ENCODE data around the gene EPHB3. TPM values are rescaled to one million over a fixed set of nuclear protein-coding genes. Genes with fewer than 3 reads are reported as not detected.

Gene EPHB3
- total and polyA plus RNA-seq, 10 of the 15 experiments (the other 5 are each of a cell fraction or from before 2014, with no cell fraction given), result 0.09 TPM; not detected in 9

DNA sequence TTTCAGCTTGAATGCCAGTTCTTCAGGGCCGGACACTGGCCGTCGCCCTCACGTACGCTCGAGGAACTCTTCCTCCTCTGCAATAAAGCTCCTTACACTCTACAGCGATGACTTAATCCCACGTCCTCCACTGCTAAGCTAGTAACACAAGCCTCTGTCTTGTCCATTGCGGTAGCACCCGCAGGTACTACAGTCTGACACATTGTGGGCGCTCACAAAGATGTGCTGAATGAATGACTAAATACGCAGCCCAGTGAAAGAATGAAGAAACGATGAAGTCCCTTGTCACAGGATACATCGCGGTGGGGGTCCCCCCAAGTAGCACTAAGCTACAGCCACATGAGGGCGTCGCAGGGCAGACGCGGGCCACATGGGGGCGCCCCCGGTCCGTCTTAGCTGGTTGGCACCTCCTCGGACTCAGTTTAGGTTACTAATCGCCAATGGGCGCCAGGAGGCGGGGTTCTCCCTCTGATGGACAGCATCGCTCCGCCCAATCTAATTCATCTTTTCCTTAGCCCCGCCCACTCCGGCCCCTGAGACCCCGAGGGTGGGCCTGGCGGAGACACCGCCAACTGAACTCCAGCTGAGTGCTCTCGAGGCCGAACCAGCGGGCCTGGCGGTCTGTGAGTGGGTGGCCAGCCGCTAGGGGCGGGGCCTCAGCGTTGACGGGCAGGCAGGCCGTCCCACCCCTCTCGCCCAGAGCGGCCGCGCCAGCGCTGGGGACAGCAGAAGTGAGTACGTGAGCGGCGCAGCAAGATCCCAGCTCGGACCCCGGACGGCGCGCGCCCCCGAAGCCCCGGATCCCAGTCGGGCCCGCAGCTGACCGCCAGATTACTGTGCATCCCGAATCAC is at the start of gene EPHB3 (continued):
- TF ChIP-seq EZH2 (IDR thresholded peaks at IDR 0.05; ENCODE audit: borderline replicate concordance, control insufficient read depth, low read depth, low read length) (no peak), FOXM1 (IDR thresholded peaks at IDR 0.05; ENCODE audit: low read depth, low read length) (0 out of 2 replicates have a peak, but pooled peaks have one; percentile 22), GABPA (IDR thresholded peaks at IDR 0.05; ENCODE audit: low read depth) (no peak), NR2C1 (IDR thresholded peaks at IDR 0.05) (no peak), RAD21 (IDR thresholded peaks at IDR 0.05; ENCODE audit: insufficient read depth, low read depth, low read length) (peak; percentile 86), IKZF1 (conservative IDR thresholded peaks at IDR 0.05) (no peak), DPF2 (IDR thresholded peaks at IDR 0.05) (peak; percentile 69), ZNF622 (IDR thresholded peaks at IDR 0.05) (no peak), SMAD5 (IDR thresholded peaks at IDR 0.05; ENCODE audit: low read depth) (no peak), ZNF274 (IDR thresholded peaks at IDR 0.05; ENCODE audit: insufficient read depth, insufficient read length) (no peak)
- TF ChIP-seq, protein P1, sequence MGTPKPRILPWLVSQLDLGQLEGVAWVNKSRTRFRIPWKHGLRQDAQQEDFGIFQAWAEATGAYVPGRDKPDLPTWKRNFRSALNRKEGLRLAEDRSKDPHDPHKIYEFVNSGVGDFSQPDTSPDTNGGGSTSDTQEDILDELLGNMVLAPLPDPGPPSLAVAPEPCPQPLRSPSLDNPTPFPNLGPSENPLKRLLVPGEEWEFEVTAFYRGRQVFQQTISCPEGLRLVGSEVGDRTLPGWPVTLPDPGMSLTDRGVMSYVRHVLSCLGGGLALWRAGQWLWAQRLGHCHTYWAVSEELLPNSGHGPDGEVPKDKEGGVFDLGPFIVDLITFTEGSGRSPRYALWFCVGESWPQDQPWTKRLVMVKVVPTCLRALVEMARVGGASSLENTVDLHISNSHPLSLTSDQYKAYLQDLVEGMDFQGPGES (IDR thresholded peaks at IDR 0.05), result 0 out of 2 replicates have a peak, but pooled peaks have one; percentile 44
- TF ChIP-seq, protein P2, sequence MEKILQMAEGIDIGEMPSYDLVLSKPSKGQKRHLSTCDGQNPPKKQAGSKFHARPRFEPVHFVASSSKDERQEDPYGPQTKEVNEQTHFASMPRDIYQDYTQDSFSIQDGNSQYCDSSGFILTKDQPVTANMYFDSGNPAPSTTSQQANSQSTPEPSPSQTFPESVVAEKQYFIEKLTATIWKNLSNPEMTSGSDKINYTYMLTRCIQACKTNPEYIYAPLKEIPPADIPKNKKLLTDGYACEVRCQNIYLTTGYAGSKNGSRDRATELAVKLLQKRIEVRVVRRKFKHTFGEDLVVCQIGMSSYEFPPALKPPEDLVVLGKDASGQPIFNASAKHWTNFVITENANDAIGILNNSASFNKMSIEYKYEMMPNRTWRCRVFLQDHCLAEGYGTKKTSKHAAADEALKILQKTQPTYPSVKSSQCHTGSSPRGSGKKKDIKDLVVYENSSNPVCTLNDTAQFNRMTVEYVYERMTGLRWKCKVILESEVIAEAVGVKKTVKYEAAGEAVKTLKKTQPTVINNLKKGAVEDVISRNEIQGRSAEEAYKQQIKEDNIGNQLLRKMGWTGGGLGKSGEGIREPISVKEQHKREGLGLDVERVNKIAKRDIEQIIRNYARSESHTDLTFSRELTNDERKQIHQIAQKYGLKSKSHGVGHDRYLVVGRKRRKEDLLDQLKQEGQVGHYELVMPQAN (conservative IDR thresholded peaks at IDR 0.05), result no peak
- TF ChIP-seq, protein P3, sequence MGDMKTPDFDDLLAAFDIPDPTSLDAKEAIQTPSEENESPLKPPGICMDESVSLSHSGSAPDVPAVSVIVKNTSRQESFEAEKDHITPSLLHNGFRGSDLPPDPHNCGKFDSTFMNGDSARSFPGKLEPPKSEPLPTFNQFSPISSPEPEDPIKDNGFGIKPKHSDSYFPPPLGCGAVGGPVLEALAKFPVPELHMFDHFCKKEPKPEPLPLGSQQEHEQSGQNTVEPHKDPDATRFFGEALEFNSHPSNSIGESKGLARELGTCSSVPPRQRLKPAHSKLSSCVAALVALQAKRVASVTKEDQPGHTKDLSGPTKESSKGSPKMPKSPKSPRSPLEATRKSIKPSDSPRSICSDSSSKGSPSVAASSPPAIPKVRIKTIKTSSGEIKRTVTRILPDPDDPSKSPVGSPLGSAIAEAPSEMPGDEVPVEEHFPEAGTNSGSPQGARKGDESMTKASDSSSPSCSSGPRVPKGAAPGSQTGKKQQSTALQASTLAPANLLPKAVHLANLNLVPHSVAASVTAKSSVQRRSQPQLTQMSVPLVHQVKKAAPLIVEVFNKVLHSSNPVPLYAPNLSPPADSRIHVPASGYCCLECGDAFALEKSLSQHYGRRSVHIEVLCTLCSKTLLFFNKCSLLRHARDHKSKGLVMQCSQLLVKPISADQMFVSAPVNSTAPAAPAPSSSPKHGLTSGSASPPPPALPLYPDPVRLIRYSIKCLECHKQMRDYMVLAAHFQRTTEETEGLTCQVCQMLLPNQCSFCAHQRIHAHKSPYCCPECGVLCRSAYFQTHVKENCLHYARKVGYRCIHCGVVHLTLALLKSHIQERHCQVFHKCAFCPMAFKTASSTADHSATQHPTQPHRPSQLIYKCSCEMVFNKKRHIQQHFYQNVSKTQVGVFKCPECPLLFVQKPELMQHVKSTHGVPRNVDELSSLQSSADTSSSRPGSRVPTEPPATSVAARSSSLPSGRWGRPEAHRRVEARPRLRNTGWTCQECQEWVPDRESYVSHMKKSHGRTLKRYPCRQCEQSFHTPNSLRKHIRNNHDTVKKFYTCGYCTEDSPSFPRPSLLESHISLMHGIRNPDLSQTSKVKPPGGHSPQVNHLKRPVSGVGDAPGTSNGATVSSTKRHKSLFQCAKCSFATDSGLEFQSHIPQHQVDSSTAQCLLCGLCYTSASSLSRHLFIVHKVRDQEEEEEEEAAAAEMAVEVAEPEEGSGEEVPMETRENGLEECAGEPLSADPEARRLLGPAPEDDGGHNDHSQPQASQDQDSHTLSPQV (IDR thresholded peaks at IDR 0.05), result 0 out of 2 replicates have a peak, but pooled peaks have one; percentile 17
- TF ChIP-seq, protein P4, sequence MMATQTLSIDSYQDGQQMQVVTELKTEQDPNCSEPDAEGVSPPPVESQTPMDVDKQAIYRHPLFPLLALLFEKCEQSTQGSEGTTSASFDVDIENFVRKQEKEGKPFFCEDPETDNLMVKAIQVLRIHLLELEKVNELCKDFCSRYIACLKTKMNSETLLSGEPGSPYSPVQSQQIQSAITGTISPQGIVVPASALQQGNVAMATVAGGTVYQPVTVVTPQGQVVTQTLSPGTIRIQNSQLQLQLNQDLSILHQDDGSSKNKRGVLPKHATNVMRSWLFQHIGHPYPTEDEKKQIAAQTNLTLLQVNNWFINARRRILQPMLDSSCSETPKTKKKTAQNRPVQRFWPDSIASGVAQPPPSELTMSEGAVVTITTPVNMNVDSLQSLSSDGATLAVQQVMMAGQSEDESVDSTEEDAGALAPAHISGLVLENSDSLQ (IDR thresholded peaks at IDR 0.05), result peak; percentile 97
- TF ChIP-seq, protein P5, sequence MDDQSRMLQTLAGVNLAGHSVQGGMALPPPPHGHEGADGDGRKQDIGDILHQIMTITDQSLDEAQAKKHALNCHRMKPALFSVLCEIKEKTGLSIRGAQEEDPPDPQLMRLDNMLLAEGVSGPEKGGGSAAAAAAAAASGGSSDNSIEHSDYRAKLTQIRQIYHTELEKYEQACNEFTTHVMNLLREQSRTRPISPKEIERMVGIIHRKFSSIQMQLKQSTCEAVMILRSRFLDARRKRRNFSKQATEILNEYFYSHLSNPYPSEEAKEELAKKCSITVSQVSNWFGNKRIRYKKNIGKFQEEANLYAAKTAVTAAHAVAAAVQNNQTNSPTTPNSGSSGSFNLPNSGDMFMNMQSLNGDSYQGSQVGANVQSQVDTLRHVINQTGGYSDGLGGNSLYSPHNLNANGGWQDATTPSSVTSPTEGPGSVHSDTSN (IDR thresholded peaks at IDR 0.05; ENCODE audit: insufficient replicate concordance, low read depth, low read length), result no peak
- TF ChIP-seq, protein P6, sequence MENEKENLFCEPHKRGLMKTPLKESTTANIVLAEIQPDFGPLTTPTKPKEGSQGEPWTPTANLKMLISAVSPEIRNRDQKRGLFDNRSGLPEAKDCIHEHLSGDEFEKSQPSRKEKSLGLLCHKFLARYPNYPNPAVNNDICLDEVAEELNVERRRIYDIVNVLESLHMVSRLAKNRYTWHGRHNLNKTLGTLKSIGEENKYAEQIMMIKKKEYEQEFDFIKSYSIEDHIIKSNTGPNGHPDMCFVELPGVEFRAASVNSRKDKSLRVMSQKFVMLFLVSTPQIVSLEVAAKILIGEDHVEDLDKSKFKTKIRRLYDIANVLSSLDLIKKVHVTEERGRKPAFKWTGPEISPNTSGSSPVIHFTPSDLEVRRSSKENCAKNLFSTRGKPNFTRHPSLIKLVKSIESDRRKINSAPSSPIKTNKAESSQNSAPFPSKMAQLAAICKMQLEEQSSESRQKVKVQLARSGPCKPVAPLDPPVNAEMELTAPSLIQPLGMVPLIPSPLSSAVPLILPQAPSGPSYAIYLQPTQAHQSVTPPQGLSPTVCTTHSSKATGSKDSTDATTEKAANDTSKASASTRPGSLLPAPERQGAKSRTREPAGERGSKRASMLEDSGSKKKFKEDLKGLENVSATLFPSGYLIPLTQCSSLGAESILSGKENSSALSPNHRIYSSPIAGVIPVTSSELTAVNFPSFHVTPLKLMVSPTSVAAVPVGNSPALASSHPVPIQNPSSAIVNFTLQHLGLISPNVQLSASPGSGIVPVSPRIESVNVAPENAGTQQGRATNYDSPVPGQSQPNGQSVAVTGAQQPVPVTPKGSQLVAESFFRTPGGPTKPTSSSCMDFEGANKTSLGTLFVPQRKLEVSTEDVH (IDR thresholded peaks at IDR 0.05; ENCODE audit: low read depth, partially characterized antibody), result no peak

All from GM12878 (cell line).